ENCODE results near the gene EHBP1L1.

GRCh38 chr11:65577756-65578109, 1.9 kb downstream of the EHBP1L1 start:
- TF ChIP-seq RAD21 (IDR thresholded peaks at IDR 0.05; ENCODE audit: low read depth) (no peak), CTCF (IDR thresholded peaks at IDR 0.05 in 2 of 3, conservative IDR thresholded peaks at IDR 0.05 in 1 of 3; ENCODE audit: borderline replicate concordance in 1 of 3, insufficient read depth in 1 of 3, low read depth in 2 of 3, low read length in 2 of 3) (no peak), SIN3A (IDR thresholded peaks at IDR 0.05; ENCODE audit: low read depth) (no peak), FOSL1 (IDR thresholded peaks at IDR 0.05; ENCODE audit: low read depth) (no peak), ZFX (IDR thresholded peaks at IDR 0.05) (no peak), EZH2phosphoT487 (IDR thresholded peaks at IDR 0.05; ENCODE audit: borderline replicate concordance) (no peak), EZH2 (IDR thresholded peaks at IDR 0.05) (no peak), POLR2A (IDR thresholded peaks at IDR 0.05; ENCODE audit: borderline replicate concordance, extremely low read depth, insufficient read depth, insufficient read length) (no peak), ZBTB33 (IDR thresholded peaks at IDR 0.05; ENCODE audit: extremely low read depth, insufficient replicate concordance, low read length) (no peak), POLR2AphosphoS5 (IDR thresholded peaks at IDR 0.05; ENCODE audit: low read depth, low read length) (no peak), YY1 (IDR thresholded peaks at IDR 0.05; ENCODE audit: extremely low read depth, insufficient replicate concordance, low read depth, low read length) (no peak)
